ENCODE results near the gene ZNG1E. TPM values are rescaled to one million over a fixed set of nuclear protein-coding genes. Genes with fewer than 3 reads are reported as not detected.
"Not testable (repeated sequence)": the region's sequence is repeated elsewhere in the genome, so short reads cannot be mapped to it uniquely, and the experiment has no call there.

ZNG1E gene
- total RNA-seq, result 10 to 100 TPM; 10.5 to 66.2 (median 55.9) TPM

DNA sequence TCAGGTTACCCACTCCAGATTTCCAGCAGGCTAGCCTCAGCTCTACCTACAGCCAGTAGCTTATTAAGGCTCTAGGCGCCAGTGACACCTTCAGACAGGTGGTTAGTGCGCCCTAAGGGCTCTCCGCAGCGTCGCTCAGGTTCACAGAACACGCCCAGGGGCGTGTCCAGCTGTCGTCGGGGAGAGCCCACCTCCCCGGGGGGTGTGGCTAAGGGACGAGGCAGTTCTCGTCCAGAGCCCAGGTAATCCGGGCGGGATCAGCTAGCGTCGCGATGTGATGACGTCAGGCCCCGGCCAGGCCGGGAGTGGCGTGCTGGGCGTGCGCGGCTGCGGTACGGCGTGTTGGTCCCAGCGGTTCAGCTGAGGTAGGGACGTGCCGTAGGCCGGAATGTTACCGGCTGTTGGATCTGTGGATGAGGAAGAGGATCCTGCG lies at the start of gene ZNG1E:
Gene ZNG1E (plus strand): TSS at position 340 of the 433 bp plus-strand sequence. CDS start 49 bp downstream, at position 389.
- peak; percentile 36 to 47 for DNase-seq

GRCh38 chr9:65673579-65673978 lies 2.1 kb upstream of the ZNG1E start:
- H3K27ac ChIP-seq; H3K9me3 ChIP-seq; H3K27me3 ChIP-seq; H3K4me1 ChIP-seq; DNase-seq; intact Hi-C loops (cut with DNase I; ENCODE audit: low total_unique reads); H3K36me3 ChIP-seq; H3K4me3 ChIP-seq: not testable (repeated sequence)

More for the DNA sequence above, at the start of gene ZNG1E:
- Histone ChIP-seq H3K4me3 (peak within 1 kb of the TSS; percentile 20 to 49), H3K27ac (peak within 1 kb of the TSS; percentile 49 to 70)
- intact Hi-C loops (cut with DNase I; ENCODE audit: low total_unique reads); H3K27me3 ChIP-seq; H3K4me1 ChIP-seq; H3K9me3 ChIP-seq; H3K36me3 ChIP-seq: not testable (repeated sequence)

GRCh38 chr9:65675018-65675417 lies 710 bp upstream of the ZNG1E start:
- H3K36me3 ChIP-seq; H3K9me3 ChIP-seq; H3K4me3 ChIP-seq; intact Hi-C loops (cut with DNase I; ENCODE audit: low total_unique reads); H3K4me1 ChIP-seq; H3K27me3 ChIP-seq; H3K27ac ChIP-seq: not testable (repeated sequence)
- peak in 1 of 2 donors; percentile 11 for DNase-seq

- H3K27me3 ChIP-seq; intact Hi-C loops (cut with DNase I; ENCODE audit: low total_unique reads); H3K9me3 ChIP-seq; H3K4me1 ChIP-seq; H3K36me3 ChIP-seq; H3K4me3 ChIP-seq: not testable (repeated sequence)
- peak in 1 of 2 donors; percentile 14 for DNase-seq
- peak overlapping the region in 1 of 2 donors; percentile 63 for H3K27ac ChIP-seq
Observed at GRCh38 chr9:65676389-65676788, 661 bp downstream of the ZNG1E start.

GRCh38 chr9:65678533-65678932 lies 2.8 kb downstream of the ZNG1E start:
- H3K27ac ChIP-seq; H3K36me3 ChIP-seq; intact Hi-C loops (cut with DNase I; ENCODE audit: low total_unique reads); H3K4me3 ChIP-seq; DNase-seq; H3K4me1 ChIP-seq; H3K27me3 ChIP-seq; H3K9me3 ChIP-seq: not testable (repeated sequence)
- TF ChIP-seq, protein P1, sequence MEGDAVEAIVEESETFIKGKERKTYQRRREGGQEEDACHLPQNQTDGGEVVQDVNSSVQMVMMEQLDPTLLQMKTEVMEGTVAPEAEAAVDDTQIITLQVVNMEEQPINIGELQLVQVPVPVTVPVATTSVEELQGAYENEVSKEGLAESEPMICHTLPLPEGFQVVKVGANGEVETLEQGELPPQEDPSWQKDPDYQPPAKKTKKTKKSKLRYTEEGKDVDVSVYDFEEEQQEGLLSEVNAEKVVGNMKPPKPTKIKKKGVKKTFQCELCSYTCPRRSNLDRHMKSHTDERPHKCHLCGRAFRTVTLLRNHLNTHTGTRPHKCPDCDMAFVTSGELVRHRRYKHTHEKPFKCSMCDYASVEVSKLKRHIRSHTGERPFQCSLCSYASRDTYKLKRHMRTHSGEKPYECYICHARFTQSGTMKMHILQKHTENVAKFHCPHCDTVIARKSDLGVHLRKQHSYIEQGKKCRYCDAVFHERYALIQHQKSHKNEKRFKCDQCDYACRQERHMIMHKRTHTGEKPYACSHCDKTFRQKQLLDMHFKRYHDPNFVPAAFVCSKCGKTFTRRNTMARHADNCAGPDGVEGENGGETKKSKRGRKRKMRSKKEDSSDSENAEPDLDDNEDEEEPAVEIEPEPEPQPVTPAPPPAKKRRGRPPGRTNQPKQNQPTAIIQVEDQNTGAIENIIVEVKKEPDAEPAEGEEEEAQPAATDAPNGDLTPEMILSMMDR (IDR thresholded peaks at IDR 0.05), result peak in 1 of 4 experiments; percentile 15

DNA sequence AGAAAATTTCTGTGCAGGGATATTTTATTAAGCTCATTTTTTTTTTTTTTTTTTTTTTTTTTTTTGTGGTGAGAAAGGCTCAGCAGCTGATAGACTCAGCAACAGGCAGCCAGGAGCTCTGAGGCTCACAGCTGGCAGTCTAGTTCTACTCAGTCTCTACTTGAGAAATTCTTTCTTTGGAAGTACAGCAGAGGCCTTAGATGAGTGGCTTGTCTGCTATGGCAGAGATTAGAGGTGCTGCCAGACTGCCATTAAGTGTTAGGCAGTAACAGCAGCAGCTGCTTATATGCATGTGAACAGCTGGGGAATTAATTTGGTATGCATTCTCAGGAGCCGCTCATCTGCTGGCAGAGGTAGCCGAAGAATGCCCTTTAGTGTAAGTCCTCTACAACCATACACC lies 27.8 kb downstream of the ZNG1E start:
- H3K9me3 ChIP-seq; H3K4me3 ChIP-seq; H3K27ac ChIP-seq; intact Hi-C loops (cut with DNase I; ENCODE audit: low total_unique reads); DNase-seq; H3K4me1 ChIP-seq; H3K27me3 ChIP-seq; H3K36me3 ChIP-seq: not testable (repeated sequence)

DNA sequence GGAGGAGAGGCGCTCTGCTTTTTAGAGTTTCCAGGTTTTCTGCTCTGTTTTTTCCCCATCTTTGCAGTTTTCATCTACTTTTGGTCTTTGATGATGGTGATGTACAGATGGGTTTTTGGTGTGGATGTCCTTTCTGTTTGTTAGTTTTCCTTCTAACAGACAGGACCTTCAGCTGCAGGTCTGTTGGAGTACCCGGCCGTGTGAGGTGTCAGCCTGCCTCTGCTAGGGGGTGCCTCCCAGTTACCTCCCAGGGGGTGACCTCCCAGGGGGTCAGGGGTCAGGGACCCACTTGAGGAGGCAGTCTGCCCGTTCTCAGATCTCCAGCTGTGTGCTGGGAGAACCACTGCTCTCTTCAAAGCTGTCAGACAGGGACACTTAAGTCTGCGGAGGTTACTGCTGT lies 38.7 kb downstream of the ZNG1E start:
- H3K27ac ChIP-seq; DNase-seq; H3K4me1 ChIP-seq; H3K27me3 ChIP-seq; intact Hi-C loops (cut with DNase I; ENCODE audit: low total_unique reads); H3K36me3 ChIP-seq; H3K9me3 ChIP-seq; H3K4me3 ChIP-seq: not testable (repeated sequence)

GRCh38 chr9:65737096-65737564 lies 61.4 kb downstream of the ZNG1E start, which contains the start of gene FOXD4L4:
FOXD4L4 (plus strand) TSS chr9:65737146; CDS start chr9:65737146, 0 bp downstream.
- H3K4me3 ChIP-seq; intact Hi-C loops (cut with DNase I; ENCODE audit: low total_unique reads); H3K36me3 ChIP-seq; H3K9me3 ChIP-seq; DNase-seq; H3K27ac ChIP-seq; H3K27me3 ChIP-seq; H3K4me1 ChIP-seq: not testable (repeated sequence)

- H3K27ac ChIP-seq; H3K36me3 ChIP-seq; H3K9me3 ChIP-seq; H3K4me1 ChIP-seq; H3K4me3 ChIP-seq; intact Hi-C loops (cut with DNase I; ENCODE audit: low total_unique reads); H3K27me3 ChIP-seq; DNase-seq: not testable (repeated sequence)
Observed at GRCh38 chr9:65738133-65738532, 62.4 kb downstream of the ZNG1E start.

Other genes starting within 250 kb of the ZNG1E start
- under 1 TPM in 2 of 4 donors, not detected in 2; 0.21 to 0.35 TPM for gene FOXD4L4, start 61.2 kb downstream of the ZNG1E start, total RNA-seq